ENCODE data around the gene PCLO.
"Not testable (repeated sequence)": the region's sequence is repeated elsewhere in the genome, so short reads cannot be mapped to it uniquely, and the experiment has no call there.

PCLO gene

DNA sequence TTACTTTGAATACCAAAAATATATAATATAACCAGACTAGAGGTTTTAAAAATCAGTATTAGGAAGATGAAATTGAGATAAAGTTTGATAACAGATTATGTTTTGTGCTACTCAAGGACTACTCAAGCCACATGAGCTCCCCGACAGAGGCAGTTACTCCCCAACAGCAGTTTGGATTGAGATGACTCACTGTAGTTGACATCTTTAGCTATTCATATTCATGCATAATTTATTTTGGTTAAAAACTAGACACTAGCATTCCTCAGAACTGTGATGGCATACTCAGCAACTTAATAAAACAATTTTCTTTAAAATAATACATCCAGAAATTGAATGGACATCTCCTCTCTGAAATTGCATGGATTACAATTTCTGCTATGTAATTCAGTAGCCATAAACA, 19.6 kb downstream of the PCLO start:
- FAIRE-seq (no peak), DNase-seq (ENCODE audit: insufficient read length, low spot score) (no peak)

DNA sequence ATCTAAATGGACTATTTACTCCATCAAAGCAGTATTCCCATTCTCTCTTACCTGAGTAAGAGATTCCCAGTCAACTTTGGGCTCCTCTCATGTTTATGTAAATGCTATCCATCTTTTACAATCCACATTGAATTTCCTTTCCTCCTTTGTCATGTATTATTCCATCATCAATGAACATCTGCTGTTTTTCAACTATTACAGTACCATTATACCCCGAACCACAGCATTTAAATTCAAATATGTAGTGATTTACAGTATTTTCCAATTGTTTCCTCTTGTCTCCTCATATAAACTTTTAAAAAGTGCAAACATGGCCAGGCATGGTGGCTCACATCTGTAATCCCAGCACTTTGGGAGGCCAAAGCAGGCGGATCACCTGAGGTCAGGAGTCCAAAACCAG, 20.3 kb downstream of the PCLO start:
- no peak for FAIRE-seq
- no peak for DNase-seq (ENCODE audit: insufficient read length, low spot score)

DNA sequence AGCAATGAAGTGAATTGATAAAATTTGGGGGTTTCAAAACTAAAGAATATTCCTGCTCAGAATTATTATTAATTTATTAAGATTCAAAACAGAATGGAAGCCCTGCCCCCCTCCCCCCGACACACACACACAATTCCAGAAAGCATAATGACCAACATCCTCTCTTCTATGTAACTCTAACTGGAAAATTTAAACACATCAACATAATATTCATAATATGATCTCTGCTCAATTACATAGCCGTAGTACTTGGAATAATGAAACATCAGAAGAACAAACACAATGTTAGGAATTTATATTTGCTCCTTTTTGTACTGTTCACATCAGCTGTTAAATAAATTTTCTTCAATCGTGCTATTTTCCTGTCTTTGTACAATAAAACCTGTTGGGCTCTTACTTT, 20.8 kb downstream of the PCLO start:
- no peak for DNase-seq (ENCODE audit: insufficient read length, low spot score)
- FAIRE-seq: no peak

DNA sequence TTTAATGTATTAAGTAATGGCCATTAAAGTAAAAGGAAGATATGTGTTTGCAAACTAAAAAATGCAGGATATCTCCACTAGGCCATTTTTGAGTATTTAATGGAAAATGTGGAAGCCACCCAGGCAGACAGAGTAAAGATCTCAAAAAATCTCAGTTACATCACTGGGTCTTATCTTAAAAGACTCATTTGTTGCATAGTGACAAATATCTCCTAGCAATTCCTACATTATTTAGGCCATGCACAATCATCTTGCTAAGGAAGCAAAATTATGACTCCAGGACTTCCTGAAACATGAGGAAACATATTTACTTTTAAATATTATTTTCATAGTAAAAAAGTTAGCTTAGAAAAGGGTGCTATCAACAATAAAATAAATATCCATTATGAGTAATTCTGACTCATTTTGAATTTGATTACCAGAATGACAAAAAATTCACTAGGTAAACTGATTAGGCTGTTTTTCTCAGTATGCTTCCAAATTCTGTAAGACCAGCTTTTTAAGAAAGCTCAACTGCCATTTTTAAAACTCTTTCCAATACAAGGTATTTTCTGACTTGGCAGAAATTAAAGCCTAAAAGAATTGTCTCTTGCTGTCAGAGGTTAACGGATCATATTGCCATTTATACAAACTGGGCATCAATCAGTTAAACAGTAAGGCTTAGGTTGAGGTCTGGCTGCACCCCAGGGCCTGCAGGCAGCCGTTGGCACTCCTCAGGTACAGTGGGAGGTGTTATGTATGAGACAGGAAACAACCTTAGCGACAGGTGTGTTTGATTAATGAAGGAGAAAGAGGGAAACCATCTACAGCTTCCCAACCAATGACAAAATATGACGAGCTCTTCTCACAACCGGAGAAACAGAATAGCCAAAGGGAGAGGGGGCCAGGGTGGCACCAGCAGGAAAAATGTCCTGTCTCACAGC, 31.8 kb downstream of the PCLO start:
- DNase-seq (ENCODE audit: insufficient read length, low spot score) (no peak), FAIRE-seq (no peak)

DNA sequence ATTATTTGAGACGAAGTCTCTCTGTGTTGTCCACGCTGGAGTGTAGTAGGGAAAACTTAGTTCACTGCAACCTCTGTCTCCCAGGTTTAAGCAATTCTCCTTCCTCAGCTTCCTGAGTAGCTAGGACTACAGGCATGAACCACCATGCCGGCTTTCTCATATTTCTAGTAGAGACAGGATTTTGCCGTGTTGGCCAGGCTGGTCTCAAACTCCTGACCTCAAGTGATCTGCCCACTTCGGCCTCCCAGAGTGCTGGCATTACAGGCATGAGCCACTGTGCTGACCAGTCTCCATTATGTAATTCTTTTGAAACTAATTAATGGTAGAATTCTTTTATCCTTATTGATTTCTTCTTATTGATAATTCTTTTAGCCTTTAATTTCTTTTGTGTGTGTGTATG, 32.5 kb downstream of the PCLO start:
- no peak for DNase-seq (ENCODE audit: insufficient read length, low spot score)
- no peak for FAIRE-seq

DNA sequence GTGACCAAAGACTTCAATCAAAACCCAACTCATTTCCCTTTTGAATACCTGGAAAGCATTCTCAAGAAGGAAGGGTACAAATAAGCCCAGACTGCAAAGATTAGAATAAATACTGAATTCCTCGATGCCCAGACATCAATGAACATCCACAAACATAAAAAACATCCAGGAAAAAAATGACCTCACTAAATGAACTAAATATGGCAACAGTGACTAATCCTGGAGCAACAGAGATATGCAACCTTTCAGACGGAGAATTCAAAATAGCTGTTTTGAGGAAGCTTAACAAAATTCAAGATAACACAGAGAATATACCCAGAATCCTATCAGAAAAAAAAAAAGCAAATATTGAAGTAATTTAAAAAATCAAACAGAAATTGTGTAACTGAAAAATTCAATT, 43.2 kb downstream of the PCLO start:
- FAIRE-seq: no peak
- no peak for DNase-seq (ENCODE audit: insufficient read length, low spot score)

DNA sequence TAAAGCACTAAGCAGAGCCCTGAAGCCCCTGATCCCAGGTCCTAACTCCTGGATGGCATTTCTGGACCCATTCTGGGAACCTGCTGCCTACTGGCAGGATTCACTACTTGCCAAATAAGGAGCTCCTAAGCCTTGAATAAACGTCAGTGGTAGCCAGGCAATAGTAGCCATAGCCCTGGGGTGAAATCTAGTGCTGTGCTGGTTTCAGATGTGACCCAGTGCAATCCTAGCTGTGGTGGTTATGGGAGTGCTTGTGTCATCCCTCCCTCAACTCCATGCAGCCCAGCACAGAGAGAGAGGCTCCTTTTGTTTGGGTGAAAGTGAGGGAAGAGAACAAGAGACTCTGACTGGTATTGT, 43.7 kb downstream of the PCLO start:
- no peak for FAIRE-seq
- DNase-seq (ENCODE audit: insufficient read length, low spot score): no peak

DNA sequence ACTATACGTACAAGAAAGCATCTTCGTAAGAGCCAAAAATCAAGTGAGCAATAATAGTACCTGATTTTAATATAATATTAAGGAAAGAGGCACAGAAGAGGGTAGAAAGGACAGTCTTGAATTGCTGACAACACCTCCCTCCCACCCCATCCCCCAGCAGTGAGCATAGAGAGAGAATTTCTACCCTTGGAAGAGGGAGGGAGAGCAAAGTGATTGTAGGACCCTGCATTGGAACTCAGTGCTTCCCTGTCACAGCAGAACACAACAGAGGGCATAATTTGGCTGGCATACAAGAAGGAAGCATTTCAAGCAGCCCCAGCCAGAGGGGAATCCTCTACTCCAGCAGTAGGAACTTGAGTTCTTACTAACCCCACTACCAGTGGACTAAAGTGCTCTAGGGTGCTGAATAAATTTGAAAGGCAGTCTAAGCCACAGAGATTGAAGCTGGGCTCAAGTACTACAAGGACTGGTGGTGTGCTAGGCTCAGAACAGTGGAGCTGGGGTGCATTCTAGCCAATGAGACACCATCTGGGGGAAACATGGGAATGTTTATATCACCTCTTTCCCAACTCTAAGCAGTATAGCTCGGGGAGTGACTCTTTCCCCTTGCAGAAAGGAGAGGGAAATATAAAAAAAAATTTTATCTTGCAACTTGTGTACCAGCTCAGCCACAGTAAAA, 44.2 kb downstream of the PCLO start:
- FAIRE-seq (no peak), DNase-seq (ENCODE audit: insufficient read length, low spot score) (no peak)

DNA sequence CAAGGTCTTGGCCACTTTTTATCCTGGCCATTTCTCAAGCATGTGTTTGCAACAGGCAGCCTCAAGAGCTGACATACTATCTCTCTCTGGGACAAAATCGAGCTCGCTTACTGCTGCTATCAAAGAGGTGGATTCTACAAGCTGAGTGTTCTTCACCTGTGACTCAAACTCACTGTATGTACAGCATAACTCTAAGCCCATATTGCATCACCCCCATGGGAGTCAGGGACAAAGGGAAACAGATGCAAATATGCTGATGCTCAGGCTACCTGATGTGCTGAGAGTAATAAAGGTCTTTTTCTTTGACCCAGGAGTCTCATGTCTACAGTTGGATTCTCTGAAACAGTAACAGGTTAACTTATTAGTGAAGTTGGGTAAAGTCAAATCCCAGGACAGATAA, 45.2 kb downstream of the PCLO start:
- no peak for DNase-seq (ENCODE audit: insufficient read length, low spot score)
- no peak for FAIRE-seq

DNA sequence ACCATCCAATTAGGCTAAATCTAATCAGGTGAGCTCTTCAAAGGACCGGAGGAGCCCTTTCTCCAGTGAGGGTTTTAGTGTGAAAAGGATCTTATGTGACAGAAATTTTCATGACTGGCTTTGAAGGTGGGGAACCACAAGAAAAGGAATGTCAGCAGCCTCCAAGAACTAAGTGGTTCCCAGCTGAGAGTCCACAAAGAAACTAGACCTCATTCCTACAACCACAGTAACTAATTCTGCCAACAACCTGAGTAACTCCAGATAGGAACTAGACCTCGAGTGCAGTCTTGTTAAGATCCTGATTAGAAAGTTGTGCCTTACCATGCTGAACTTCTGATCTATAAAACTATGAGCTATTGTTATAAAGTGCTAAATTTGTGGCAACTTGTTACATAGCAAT, 51.3 kb downstream of the PCLO start:
- DNase-seq (ENCODE audit: insufficient read length, low spot score) (no peak), FAIRE-seq (no peak)

DNA sequence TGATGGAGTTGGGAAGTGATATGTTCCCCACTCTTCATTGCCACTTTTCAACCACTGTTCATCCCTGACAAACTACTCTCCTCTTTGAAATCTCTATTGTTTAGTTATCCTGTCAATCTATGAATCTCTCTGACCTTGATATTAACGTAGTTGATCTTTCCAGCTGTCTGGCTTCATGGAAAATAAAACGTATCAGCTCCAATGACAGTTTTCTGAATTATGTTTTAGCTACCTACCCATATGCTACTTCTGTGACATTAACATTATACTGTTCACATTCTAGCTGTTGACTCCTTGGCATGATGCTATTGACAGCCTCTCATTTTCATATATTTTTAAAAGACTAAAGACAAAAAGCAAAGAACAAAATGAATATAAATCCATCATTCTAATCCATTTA, 53.3 kb downstream of the PCLO start:
- FAIRE-seq (no peak), DNase-seq (ENCODE audit: insufficient read length, low spot score) (no peak)

DNA sequence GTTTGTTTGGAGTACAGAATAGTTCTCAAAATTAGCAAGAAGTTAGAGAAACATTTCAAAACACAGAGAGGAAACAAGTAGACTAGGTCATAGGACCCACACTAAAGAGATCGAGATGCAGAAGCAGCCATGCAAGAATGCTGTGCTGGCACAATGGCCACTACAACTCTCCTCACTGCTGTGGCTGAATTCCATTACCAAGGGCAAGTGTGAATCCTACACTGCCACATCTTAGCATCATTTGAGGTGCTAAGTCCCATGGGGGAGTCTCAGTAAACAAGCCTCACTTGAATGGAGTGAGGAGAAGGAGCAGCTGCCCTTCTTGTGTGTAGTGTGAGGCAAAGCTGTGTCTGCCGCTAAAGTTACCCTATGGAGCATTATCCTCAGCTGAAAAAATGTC, 56.7 kb downstream of the PCLO start:
- DNase-seq (ENCODE audit: insufficient read length, low spot score) (no peak), FAIRE-seq (no peak)

DNA sequence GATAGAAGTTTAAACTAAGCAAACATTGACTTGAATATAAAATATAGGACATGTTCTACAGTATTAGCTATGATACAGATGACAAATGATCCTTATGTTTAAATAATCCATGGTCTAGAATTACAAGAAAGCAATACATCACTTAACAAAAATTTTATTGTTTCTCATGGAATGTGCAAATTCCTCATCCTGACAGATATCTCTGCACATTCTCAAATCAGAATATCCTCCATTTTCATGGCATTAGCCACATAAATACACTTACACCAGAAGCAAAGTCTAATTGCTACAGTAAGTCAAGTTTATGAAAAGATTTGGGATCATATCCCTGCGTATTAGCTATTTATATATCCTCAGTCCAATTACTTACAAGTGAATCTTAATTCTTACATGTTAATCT, 57.6 kb downstream of the PCLO start:
- FAIRE-seq (no peak), DNase-seq (ENCODE audit: insufficient read length, low spot score) (no peak)

DNA sequence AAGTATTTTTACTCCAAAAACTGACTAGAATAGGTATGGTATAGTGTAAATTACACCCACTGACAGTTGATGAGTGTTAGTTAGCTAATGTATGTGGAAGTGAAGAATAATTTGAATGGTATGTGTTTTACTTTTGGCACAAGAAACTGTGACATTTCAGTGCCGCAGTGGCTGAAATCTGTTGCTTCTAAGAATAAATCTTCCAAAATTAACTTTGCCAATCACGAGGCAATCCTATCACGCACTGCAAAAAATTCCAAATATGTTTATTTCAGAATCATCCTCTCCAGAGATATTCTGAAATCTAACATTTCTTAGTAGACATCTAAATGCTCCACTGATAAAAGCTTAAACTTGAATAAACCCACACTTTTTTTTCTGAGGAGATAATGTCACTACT, 61.2 kb downstream of the PCLO start:
- DNase-seq (ENCODE audit: insufficient read length, low spot score) (no peak), FAIRE-seq (no peak)

DNA sequence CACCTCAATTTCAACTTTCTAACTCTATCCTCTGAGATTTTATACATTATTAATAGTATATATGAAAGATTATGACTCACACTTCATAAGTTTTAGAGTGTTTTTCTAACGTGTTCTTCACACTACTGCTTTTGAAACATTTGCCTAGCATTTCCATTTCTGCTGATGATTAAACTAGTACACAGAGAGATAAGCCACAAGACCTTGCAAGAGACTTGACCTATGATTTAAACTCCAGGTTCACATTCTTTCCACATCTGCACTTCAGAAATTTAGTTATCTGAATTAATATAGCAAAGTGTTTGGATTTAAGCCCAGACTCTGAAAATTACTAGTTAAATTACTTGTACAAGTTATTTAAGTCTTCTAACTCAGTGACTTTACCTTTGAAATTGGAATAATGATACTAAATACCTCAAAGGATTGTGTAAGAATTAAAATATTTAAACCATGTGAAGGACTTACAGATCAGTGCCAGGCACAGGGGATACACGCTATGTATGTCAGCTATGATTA, 66.6 kb downstream of the PCLO start:
- DNase-seq (ENCODE audit: insufficient read length, low spot score) (no peak), FAIRE-seq (no peak)

DNA sequence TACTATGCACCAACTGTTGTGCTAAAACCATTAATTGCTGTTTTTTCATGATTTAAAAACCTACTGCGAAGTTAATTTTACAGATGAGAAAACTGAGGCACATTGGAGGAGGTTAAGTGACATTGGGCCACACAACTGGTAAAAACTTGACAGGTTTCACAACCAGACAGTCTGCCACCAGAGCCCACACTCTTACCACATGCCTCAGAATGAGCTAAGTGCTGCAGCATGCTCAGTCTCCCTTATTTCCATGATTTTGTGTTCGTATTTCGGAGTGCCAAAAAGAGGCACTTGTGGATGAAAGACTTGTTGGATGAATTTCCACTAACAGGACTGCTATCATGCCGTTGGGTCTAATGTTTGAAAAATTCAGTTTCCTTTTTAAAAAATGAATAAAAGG, 77.4 kb downstream of the PCLO start:
- DNase-seq (ENCODE audit: insufficient read length, low spot score): no peak
- no peak for FAIRE-seq

DNA sequence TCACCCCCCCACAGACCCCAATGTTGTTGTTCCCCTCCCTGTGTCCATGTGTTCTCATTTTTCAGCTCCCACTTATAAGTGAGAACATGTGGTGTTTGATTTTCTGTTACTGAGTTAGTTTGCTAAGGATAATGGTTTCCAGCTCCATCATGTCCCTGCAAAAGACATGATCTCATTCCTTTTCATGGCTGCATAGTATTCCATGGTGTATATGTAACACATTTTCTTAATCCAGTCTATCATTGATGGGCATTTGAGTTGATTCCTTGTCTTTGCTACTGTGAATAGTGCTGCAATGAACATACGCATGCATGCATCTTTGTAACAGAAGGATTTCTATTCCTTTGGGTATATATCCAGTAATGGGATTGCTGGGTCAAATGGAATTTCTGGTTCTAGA, 82.8 kb downstream of the PCLO start:
- FAIRE-seq; DNase-seq (ENCODE audit: insufficient read length, low spot score): not testable (repeated sequence)

DNA sequence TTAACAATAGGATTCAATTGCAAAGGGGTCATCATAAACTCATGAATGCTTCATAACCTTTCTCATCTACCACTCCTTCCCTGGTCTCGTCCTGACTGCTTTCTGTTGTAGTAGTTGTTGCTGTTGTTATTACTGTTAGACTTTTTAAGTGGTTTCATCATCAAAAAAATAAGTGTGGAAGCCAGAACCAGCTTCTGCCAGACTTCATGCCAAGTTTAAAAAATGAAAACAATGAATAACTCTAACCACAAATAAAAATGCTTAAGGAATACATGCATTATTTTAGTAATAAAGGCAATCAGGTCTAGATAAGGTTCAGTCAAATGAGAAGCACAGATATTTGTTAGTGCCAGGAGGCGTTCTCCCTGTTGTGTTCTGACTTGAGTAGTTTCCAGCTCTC, 85.4 kb downstream of the PCLO start:
- DNase-seq (ENCODE audit: insufficient read length, low spot score) (no peak), FAIRE-seq (no peak)

DNA sequence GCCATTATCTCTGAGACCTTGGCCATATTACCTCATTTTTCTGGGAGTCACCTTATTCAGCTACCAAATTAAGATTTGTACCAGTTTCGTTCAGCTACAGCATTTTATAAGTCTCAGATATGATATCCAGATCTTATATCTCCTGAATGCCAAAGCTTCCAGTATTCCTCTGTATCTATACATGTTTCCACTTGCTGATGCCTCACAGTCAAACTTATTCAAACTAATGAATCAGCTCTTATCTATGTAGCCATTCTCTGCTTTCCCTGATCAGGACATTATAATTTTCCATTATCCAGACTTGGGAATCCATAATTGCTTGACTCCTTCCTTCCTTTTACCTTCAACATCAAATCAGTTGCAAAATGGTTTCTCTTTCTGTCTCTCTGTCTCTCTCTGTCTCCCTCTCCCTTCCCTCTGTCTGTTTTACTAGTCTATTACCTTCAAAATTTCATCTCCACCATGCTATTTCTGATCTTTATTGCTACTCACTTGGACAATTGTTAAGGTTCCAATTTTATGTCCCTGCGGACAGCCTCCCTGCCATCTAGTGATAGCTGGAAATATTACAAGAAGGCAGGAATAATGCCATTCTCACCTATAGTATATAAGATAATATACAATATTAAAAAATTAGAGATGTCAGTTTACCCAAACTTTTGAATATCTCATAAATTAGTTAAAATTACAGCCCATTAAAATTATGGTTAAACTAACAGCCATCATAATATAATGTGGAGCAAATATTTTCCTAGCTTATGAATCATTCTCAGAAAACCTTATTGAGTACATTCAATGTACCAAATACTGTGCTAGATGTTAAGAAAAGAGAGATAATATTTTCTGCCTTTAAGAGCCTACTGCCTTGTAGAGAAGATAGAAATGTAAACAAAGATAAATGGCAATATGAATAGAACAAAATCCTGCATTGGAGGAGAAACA, 89.8 kb downstream of the PCLO start:
- FAIRE-seq: no peak
- DNase-seq (ENCODE audit: insufficient read length, low spot score): no peak

DNA sequence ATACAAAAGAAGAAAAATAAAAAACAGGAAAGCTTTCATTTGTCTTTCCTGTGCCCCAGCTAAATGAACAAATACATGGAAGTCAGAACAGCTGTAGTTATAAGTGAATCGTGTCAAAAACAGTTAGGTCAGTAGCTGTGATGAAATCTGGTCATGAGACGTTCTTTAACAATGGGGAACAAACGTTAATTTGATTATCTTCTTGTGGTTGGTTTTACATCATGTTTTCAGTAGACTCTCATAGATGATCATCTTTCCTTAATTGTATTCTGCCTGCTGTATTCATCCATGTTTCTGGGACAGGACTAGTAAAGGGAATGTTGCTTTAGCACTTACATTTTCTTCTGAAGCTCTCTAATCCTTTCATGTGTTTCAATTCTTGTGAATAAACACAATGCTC, 97.0 kb downstream of the PCLO start:
- no peak for FAIRE-seq
- DNase-seq (ENCODE audit: insufficient read length, low spot score): no peak

DNA sequence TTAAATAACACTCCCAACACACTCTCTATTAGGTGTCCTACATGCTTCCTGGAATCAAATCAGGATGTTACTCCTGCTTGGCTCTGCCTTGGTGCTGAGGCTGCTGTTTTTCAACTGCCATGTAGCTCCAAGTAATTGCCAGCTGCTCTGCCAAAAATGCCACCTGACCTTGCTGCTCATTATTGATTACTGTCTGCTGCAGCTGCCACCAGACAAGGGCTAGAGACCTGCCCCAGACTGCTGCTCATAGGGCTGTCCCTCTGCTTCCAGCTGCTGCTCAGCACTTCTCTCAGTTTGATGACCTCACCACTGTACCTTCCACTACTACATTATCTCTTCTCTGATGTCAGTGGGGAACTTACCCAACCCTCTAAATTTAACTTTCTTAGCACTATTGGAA, 102.5 kb downstream of the PCLO start:
- FAIRE-seq (no peak), DNase-seq (ENCODE audit: insufficient read length, low spot score) (no peak)
